ENCODE data around the gene OCSTAMP. TPM values are rescaled to one million over a fixed set of nuclear protein-coding genes. Genes with fewer than 3 reads are reported as not detected.

OCSTAMP gene
- total and polyA plus RNA-seq, 4 experiments from 2014 or later = not detected

Other genes with a start within 250 kb of the OCSTAMP start
- gene CDH22, start 242.2 kb downstream of the OCSTAMP start, total RNA-seq = not detected
- not detected for gene CDH22, start 242.2 kb downstream of the OCSTAMP start, polyA plus RNA-seq
- 10 to 100 TPM; 65.1 to 70.7 TPM for gene ELMO2, start 144.0 kb downstream of the OCSTAMP start, total RNA-seq
- gene ELMO2, start 144.0 kb downstream of the OCSTAMP start, polyA plus RNA-seq = 10 to 100 TPM; 52.5 to 98.9 TPM
- gene ZNF334, start 37.1 kb downstream of the OCSTAMP start, total RNA-seq = under 1 TPM in 1 of 2 experiments, not detected in 1; 0.14 TPM
- gene ZNF334, start 37.1 kb downstream of the OCSTAMP start, polyA plus RNA-seq = not detected
- under 1 TPM in 1 of 2 experiments, not detected in 1; 0.36 TPM for gene SLC13A3, start 100.8 kb upstream of the OCSTAMP start, total RNA-seq
- gene SLC13A3, start 100.8 kb upstream of the OCSTAMP start, polyA plus RNA-seq = not detected
- gene TP53RK, start 138.8 kb upstream of the OCSTAMP start, total RNA-seq = 10 to 100 TPM; 25.7 to 29.4 TPM
- gene TP53RK, start 138.8 kb upstream of the OCSTAMP start, polyA plus RNA-seq = 10 to 100 TPM; 13.5 to 16.6 TPM
- gene SLC2A10, start 159.0 kb upstream of the OCSTAMP start, total RNA-seq = not detected
- gene SLC2A10, start 159.0 kb upstream of the OCSTAMP start, polyA plus RNA-seq = not detected